GM12878 (cell line): ENCODE measurements around the gene SLC6A9. TPM values are rescaled to one million over a fixed set of nuclear protein-coding genes. Genes with fewer than 3 reads are reported as not detected.

Source experiments
- ATAC-seq: fragments of 200-7000 bp; cut with Tn5 transposase; 3 replicates; pipeline ENCODE4 v1.9.1; 2020; ENCODE audit warnings: mild to moderate bottlenecking, moderate library complexity
- BruUV-seq: library from RNA; stranded (reverse); fragments of 400-500 nt; replicated peaks from 2 replicates; lab custom pipeline; 2021; lab: Mats Ljungman, UMichigan
- CTCF ChIA-PET: fragments of 300-600 bp; sonication (Branson Sonifier 250); formaldehyde crosslinking; extraction: SDS; loops from one replicate; lab custom pipeline; 2021; ENCODE audit warnings: inconsistent platforms; lab: Yijun Ruan, JAX
- POLR2A ChIA-PET: fragments of 350-600 bp; formaldehyde crosslinking; extraction: SDS; loops from one replicate; lab custom pipeline; 2021; ENCODE audit warnings: inconsistent platforms; lab: Charles Lee
- RAD21 ChIA-PET: fragments of 300-600 bp; sonication (Branson Sonifier 250); formaldehyde crosslinking; loops from one replicate; lab custom pipeline; 2023; ENCODE audit warnings: antibody characterized with exemption; ENCODE audit not compliant: unreplicated experiment; lab: Charles Lee
- SMC1A ChIA-PET: fragments of 300-600 bp; sonication (Branson Sonifier 250); formaldehyde crosslinking; loops from one replicate; lab custom pipeline; 2023; ENCODE audit not compliant: unreplicated experiment, uncharacterized antibody; lab: Charles Lee
- DNase-seq: peaks from one replicate; pipeline ENCODE4 v3.0.0-alpha.2; 2011; ENCODE audit warnings: low read depth, low spot score
- FAIRE-seq: peaks from 3 replicates; lab custom pipeline; 2011; peaks lifted over from hg19 to GRCh38; lab: Jason Lieb, UNC
- H2AFZ ChIP-seq: 2 replicates; pipeline ENCODE4 v1.6.0; 2011; ENCODE audit warnings: low read depth, low read length, control low read depth; ENCODE audit not compliant: control insufficient read depth
- H3K27ac ChIP-seq: 2 replicates; pipeline ENCODE4 v1.5.1; 2011; ENCODE audit warnings: control low read depth; ENCODE audit not compliant: control insufficient read depth, insufficient read depth
- H3K27me3 ChIP-seq, 2 experiments: replicated peaks in 1 of 2; 2 replicates each; pipeline versions ENCODE4 v1.6.0 to v1.6.1; 2011; ENCODE audit warnings: low read length in 1 of 2; ENCODE audit not compliant: control insufficient read depth in 2 of 2, insufficient read depth in 2 of 2
- H3K36me3 ChIP-seq, 2 experiments: 2 replicates each; pipeline ENCODE4 v1.5.1; 2011; ENCODE audit warnings: low read length in 1 of 2; ENCODE audit not compliant: control insufficient read depth in 2 of 2, insufficient read depth in 2 of 2
- H3K4me1 ChIP-seq: 2 replicates; pipeline ENCODE4 v1.6.1; 2011; ENCODE audit warnings: mild to moderate bottlenecking, low read length, moderate library complexity, mixed read lengths; ENCODE audit not compliant: control insufficient read depth, insufficient read depth
- H3K4me2 ChIP-seq: 2 replicates; pipeline ENCODE4 v1.6.0; 2011; ENCODE audit warnings: control low read depth; ENCODE audit not compliant: control insufficient read depth, insufficient read depth
- H3K4me3 ChIP-seq: fragments of 200-600 bp; sonication (generic); 2 replicates; pipeline ENCODE4 v1.5.1; 2016
- H3K79me2 ChIP-seq: 2 replicates; pipeline ENCODE4 v1.6.0; 2011; ENCODE audit warnings: low read length; ENCODE audit not compliant: control insufficient read depth, insufficient read depth
- H3K9ac ChIP-seq: 2 replicates; pipeline ENCODE4 v1.8.0; 2011; ENCODE audit warnings: low read length, control low read depth, mixed read lengths; ENCODE audit not compliant: control insufficient read depth, insufficient read depth
- H3K9me3 ChIP-seq: replicated peaks from 3 replicates; pipeline ENCODE4 v1.5.1; 2011; ENCODE audit warnings: mild to moderate bottlenecking, low read length; ENCODE audit not compliant: control insufficient read depth, insufficient read depth
- H4K20me1 ChIP-seq: 2 replicates; pipeline ENCODE4 v1.6.0; 2011; ENCODE audit not compliant: control insufficient read depth, insufficient read depth
- CBX3 ChIP-seq: fragments of 200-600 bp; sonication (generic); IDR thresholded peaks from 2 replicates; pipeline ENCODE4 v1.6.1; 2016; ENCODE audit warnings: low read depth, borderline replicate concordance
- CHD1 ChIP-seq: IDR thresholded peaks from 2 replicates; pipeline ENCODE4 v1.6.1; 2012; ENCODE audit warnings: low read depth, low read length, improper control_type of control experiment
- EED ChIP-seq: sonication (generic); IDR thresholded peaks from 2 replicates; pipeline ENCODE4 v1.6.1; 2016; ENCODE audit warnings: antibody characterized with exemption, low read depth
- MEF2A ChIP-seq: IDR thresholded peaks from 2 replicates; pipeline ENCODE4 v1.6.1; 2011; ENCODE audit warnings: low read depth, mild to moderate bottlenecking, low read length, moderate library complexity; ENCODE audit not compliant: insufficient read depth
- MTA2 ChIP-seq: fragments of 450-650 bp; IDR thresholded peaks from 2 replicates; pipeline ENCODE4 v1.6.1; 2016; ENCODE audit warnings: low read depth, mild to moderate bottlenecking, moderate library complexity
- NFXL1 ChIP-seq: fragments of 450-650 bp; IDR thresholded peaks from 2 replicates; pipeline ENCODE4 v1.6.1; 2017; ENCODE audit warnings: antibody characterized with exemption, mild to moderate bottlenecking, borderline replicate concordance
- POLR2A ChIP-seq: IDR thresholded peaks from 2 replicates; pipeline ENCODE4 v1.6.1; 2011; ENCODE audit warnings: low read depth, mild to moderate bottlenecking, low read length
- RCOR1 ChIP-seq: conservative IDR thresholded peaks from 2 replicates; pipeline ENCODE4 v1.6.1; 2012; ENCODE audit warnings: low read depth, low read length, improper control_type of control experiment
- SIN3A ChIP-seq: IDR thresholded peaks from 2 replicates; pipeline ENCODE4 v1.6.1; 2012; ENCODE audit warnings: low read depth, low read length, improper control_type of control experiment
- SMARCA5 ChIP-seq: fragments of 450-650 bp; IDR thresholded peaks from 2 replicates; pipeline ENCODE4 v1.6.1; 2017; ENCODE audit warnings: mild to moderate bottlenecking
- SREBF2 ChIP-seq: IDR thresholded peaks from 2 replicates; pipeline ENCODE4 v1.6.1; 2012; ENCODE audit warnings: mild to moderate bottlenecking, low read length
- TARDBP ChIP-seq: IDR thresholded peaks from 2 replicates; pipeline ENCODE4 v1.6.1; 2016; ENCODE audit warnings: borderline replicate concordance
- YY1 ChIP-seq: IDR thresholded peaks from 2 replicates; pipeline ENCODE4 v1.6.1; 2011; ENCODE audit warnings: low read depth, mild to moderate bottlenecking, low read length
- ZBTB4 ChIP-seq: fragments of 450-650 bp; formaldehyde crosslinking; IDR thresholded peaks from 2 replicates; pipeline ENCODE4 v1.4.0; 2022; ENCODE audit warnings: mild to moderate bottlenecking, moderate library complexity
- ZSCAN29 ChIP-seq: fragments of 450-650 bp; IDR thresholded peaks from 2 replicates; pipeline ENCODE4 v1.6.1; 2017; ENCODE audit warnings: mild to moderate bottlenecking, moderate library complexity
- WGBS: methylation state at CpG from one replicate; pipeline ENCODE4 v1.1.6; 2016; ENCODE audit warnings: low lambda C conversion rate; ENCODE audit not compliant: insufficient replicate concordance, insufficient coverage; ENCODE audit errors: missing lambda C conversion rate; 5-methylcytosine and 5-hydroxymethylcytosine counted together
- in situ Hi-C: fragments of 300-500 bp; cut with MboI; formaldehyde crosslinking; loops from 9 replicates; pipeline ENCODE4 v1.14.3; 2018; ENCODE audit warnings: mixed read lengths
- intact Hi-C: fragments of 100-400 bp; cut with micrococcal nuclease; formaldehyde crosslinking; loops from one replicate; pipeline ENCODE4 v1.14.2; 2022; ENCODE audit not compliant: unreplicated experiment
- polyA plus RNA-seq, 11 experiments: library from polyadenylated mRNA; depleted of rRNA in 4 of 11; unstranded in 6 of 11; stranded (reverse) in 5 of 11; fragments of >200 nt; fragmentation: Nextera tagmentation in 4 of 11; fragmentation: Illumina TruSeq in 1 of 11; extraction: Ambion mirVana in 4 of 11; extraction: Trizol in 1 of 11; gene quantifications; 1 replicate in 1 of 11; 2 replicates in 10 of 11; pipeline versions ENCODE4 v1.2.1 to v1.2.3, GENCODE V29; 2011 to 2016; ENCODE audit warnings: inconsistent platforms in 2 of 11, missing spikeins in 2 of 11, low read depth in 1 of 11
- total RNA-seq, 4 experiments: library from RNA; depleted of rRNA in 3 of 4; stranded (reverse); fragments of >200 nt in 3 of 4; fragmentation: Illumina TruSeq in 1 of 4; extraction: Trizol in 1 of 4; gene quantifications; 2 replicates each; pipeline versions ENCODE4 v1.2.1 to v1.2.3, GENCODE V29; 2013 to 2021
- TF ChIP-seq, protein P1 (sequence below): IDR thresholded peaks from 2 replicates; pipeline ENCODE4 v1.6.1; 2011; ENCODE audit warnings: low read depth, mild to moderate bottlenecking, low read length, moderate library complexity, borderline replicate concordance; ENCODE audit errors: extremely low read depth
- TF ChIP-seq, protein P2 (sequence below): fragments of 450-650 bp; IDR thresholded peaks from 2 replicates; pipeline ENCODE4 v1.6.1; 2017; ENCODE audit warnings: mild to moderate bottlenecking, low read depth, inconsistent platforms; ENCODE audit not compliant: poor library complexity, severe bottlenecking

The SLC6A9 gene
- total and polyA plus RNA-seq, 10 of the 15 experiments (the other 5 are each of a cell fraction or from before 2014, with no cell fraction given), result 0.02 to 2.0 (median 0.63) TPM

- POLR2A ChIA-PET, result interaction anchor here (1.5 to 3.4 kb wide), 2 partner anchors 25 to 300 kb away, joined by 3 to 18 read pairs; partner anchors contain the start of genes ATP6V0B and KDM4A
- H3K9ac ChIP-seq, result no peak overlapping the region
- H3K36me3 ChIP-seq, result 0 out of 4 replicates have a peak, but pooled peaks cover 0 to 4% of the 10 kb centered on the region in 2 experiments
- H3K4me1 ChIP-seq, result peaks cover 10% of the 10 kb centered on the region
- H3K9me3 ChIP-seq, result no peaks in the 10 kb centered on the region
- no peak for ATAC-seq
- RAD21 ChIA-PET, result interaction anchor here (1.7 kb wide), 1 partner anchor 186 kb away, joined by 7 read pairs; no protein-coding TSS in a partner anchor
- H2AFZ ChIP-seq, result no peak overlapping the region
- CTCF ChIA-PET, result interaction anchor here (1.2 to 10.4 kb wide), 8 partner anchors 15 to 296 kb away, joined by 3 to 167 read pairs (median 4); partner anchors contain the start of genes ARTN and ATP6V0B
- no peak overlapping the region for H3K4me3 ChIP-seq
- no peak overlapping the region for H3K4me2 ChIP-seq
- H3K27me3 ChIP-seq, result no peaks in the 10 kb centered on the region
- intact Hi-C loops (loop anchor here (5.0 kb wide), 2 partner anchors 88 to 242 kb away; partner anchors contain the start of gene ST3GAL3), in situ Hi-C loops (no loop called here)
- 88% methylated on average over 13 of the region's 13 CpGs for WGBS
- H3K27ac ChIP-seq, result no peak overlapping the region
- H4K20me1 ChIP-seq, result no peaks in the 10 kb centered on the region
- no peak for DNase-seq
- SMC1A ChIA-PET, result interaction anchor here (1.2 kb wide), 1 partner anchor 101 kb away, joined by 4 read pairs; no protein-coding TSS in a partner anchor
- no TSS peak for BruUV-seq
- TF ChIP-seq SIN3A (no peak), POLR2A (no peak), ZSCAN29 (no peak), NFXL1 (no peak), YY1 (no peak), MEF2A (no peak), RCOR1 (no peak), ZBTB4 (CRISPR knock-in tag) (no peak), EED (no peak), MTA2 (no peak), CBX3 (no peak), TARDBP (no peak), SMARCA5 (no peak), CHD1 (no peak), SREBF2 (no peak)
- TF ChIP-seq, protein P1, sequence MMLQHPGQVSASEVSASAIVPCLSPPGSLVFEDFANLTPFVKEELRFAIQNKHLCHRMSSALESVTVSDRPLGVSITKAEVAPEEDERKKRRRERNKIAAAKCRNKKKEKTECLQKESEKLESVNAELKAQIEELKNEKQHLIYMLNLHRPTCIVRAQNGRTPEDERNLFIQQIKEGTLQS, result no peak
- TF ChIP-seq, protein P2, sequence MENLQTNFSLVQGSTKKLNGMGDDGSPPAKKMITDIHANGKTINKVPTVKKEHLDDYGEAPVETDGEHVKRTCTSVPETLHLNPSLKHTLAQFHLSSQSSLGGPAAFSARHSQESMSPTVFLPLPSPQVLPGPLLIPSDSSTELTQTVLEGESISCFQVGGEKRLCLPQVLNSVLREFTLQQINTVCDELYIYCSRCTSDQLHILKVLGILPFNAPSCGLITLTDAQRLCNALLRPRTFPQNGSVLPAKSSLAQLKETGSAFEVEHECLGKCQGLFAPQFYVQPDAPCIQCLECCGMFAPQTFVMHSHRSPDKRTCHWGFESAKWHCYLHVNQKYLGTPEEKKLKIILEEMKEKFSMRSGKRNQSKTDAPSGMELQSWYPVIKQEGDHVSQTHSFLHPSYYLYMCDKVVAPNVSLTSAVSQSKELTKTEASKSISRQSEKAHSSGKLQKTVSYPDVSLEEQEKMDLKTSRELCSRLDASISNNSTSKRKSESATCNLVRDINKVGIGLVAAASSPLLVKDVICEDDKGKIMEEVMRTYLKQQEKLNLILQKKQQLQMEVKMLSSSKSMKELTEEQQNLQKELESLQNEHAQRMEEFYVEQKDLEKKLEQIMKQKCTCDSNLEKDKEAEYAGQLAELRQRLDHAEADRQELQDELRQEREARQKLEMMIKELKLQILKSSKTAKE, result no peak
- H3K79me2 ChIP-seq, result peaks cover 23% of the 10 kb centered on the region
- no peak for FAIRE-seq
These were observed 81.6 kb downstream of the SLC6A9 start for GRCh38 chr1:43949678-43950077.
